Stimulated activated CD8-positive, alpha-beta memory T cell treated with anti-CD3 and anti-CD28 coated beads, Interleukin-12 subunit alpha, Interleukin-12 subunit beta, amount 100 ng/mL, for 24 hours (primary cell): ENCODE results near the gene UBAP1.
"Not testable (repeated sequence)": the region's sequence is repeated elsewhere in the genome, so short reads cannot be mapped to it uniquely, and the experiment has no call there.

Experiments used
- DNase-seq: peaks from one replicate; pipeline ENCODE4 v3.0.0-alpha.2; 2020; ENCODE audit errors: extremely low read depth

Gene UBAP1

DNA sequence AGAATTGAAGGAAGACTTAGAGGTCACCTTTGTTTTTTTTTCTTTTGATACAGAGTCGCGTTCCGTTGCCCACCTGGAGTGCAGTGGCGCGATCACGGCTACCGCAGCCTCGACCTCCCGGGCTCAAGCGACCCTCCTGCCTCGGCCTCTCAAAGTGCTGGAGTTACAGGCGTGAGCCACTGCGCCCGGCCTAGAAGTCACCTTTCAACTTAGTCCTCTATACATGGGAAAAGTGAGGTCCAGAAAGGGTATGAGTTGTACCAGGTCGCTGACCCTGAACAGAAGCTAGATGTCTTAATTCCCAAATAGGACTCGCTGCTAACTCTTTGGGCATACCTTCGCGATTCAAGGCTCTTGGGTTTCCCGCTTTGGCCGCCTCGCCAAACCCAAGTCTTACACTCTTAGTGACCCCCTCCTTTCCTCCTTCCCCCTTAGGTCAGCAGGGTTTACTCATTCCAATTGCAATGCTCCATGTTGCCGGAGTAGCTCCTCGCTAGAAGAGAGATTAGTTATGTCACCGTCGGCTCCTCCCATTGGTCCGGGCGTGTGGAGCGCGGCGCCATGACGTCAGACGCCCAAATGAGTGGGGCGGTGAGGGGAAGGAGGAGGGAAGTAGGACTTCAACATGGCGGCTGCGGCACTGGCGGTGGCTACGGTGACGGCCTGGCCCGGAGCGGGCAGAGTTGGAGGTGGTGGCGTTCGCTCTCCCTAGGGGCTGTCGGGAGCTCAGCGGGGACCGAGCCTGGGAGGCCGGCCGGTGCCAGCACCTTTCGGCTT is at the start of gene UBAP1:
UBAP1 (plus strand) TSS at position 608 of the 777 bp plus-strand sequence. CDS start 41,872 bp downstream, outside the sequence.
- DNase-seq: peak; percentile 83

DNA sequence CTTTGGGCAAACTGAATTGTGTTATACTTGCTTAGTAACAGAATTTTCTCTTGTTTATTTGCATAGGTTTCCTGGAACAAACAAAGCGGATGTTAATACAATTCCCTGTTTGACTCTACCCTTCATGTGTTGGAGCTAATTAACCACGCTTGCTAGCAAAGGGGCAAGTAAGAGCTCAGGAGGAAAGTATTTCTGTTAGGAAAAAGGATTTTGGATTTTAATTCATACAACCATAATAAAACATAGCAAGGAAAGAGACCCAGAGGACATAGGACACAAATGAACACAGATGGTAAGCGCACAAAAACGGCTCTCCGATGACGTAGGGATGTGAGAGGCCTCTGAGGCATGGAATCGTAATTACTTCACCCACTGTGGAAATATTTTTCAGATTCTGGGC is 47.3 kb upstream of the UBAP1 start:
- no peak for DNase-seq

DNA sequence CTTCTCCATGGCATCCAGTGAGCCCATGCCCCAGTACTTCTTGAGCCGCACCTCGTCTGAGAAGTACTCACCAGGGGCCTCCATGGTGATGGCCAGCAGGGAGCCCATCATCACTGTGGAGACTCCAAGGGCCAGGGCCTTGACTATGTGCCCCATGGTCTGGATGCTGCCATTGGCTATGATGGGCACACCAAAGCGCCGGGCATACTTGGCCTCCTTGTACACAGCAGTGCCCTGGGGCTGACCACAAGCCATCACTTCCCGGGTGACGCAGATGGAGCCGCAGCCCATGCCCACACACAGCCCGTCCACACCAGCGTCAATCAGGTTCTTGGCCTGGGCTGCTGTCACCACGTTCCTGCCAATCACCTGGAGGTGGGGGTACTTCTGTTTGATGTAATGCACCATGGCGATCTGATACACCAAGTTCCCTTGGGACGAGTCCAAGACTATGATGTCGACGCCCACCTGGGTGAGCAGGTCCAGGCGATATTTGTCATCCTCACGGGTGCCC is 45.4 kb upstream of the UBAP1 start:
- no peak for DNase-seq

DNA sequence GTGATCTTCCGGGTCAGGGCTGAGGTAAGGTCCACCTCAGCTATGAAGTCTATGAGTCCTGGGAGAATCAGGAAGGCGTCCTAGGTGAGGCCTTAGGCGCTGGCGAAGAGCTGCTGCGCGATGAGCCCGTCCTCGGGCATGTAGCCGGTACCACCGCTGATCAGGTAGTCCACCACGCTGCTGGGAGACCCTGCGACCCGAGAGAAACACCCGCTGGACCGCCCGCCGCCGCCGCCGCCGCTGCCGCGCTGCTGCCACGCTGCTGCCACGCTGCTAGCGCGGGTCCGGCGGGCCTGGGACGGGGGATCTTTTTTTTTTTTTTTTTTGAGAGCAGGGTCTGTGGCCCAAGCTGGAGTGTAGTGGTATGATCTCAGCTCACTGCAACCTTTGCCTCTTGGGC is 44.3 kb upstream of the UBAP1 start:
- no peak for DNase-seq

DNA sequence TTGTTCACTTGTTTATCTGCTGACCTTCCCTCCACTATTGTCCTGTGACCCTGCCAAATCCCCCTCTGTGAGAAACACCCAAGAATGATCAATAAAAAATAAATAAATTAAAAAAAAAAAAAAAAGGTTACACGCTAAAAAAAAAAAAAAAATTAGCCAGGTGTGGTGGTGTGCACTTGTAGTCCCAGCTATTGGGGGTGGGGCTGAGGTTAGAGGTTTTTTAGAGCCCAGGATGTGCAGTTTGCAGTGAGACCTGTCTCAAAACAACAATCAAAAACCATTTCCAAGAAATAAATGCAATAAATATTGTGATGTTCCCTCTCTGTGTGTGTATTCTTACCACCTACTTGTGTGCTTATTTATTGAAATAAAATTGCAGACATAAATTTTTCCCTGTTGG is 40.2 kb upstream of the UBAP1 start:
- DNase-seq: not testable (repeated sequence)

DNA sequence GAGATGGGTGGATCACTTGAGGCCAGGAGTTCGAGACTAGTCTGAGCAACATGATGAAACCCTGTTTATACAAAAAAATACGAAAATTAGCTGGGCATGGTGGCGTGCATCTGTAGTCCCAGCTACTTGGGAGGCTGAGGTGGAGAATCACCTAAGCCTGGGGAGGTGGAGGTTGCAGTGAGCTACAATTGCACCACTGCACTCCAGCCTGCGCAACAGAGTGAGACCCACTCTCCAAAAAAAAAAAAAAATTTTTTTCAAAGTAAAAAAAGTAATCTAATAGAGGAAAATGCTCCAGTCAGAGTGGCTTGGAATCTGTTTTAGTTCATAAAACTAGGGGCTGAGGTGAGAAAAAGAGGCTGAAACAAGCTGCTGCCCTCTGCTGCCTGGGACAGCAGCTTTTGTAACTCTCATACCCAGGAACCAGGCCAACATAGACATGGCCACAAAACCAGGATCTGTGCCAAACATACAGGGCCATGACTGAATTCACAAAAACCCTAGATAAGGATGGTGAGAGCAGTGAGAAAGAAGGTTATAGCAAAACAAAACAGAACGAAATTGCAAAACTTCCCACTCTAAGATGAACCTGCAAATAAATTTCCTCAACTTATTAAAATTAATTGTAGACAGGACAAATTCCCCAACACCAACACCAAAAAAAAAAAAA is 39.2 kb upstream of the UBAP1 start:
- DNase-seq: no peak

DNA sequence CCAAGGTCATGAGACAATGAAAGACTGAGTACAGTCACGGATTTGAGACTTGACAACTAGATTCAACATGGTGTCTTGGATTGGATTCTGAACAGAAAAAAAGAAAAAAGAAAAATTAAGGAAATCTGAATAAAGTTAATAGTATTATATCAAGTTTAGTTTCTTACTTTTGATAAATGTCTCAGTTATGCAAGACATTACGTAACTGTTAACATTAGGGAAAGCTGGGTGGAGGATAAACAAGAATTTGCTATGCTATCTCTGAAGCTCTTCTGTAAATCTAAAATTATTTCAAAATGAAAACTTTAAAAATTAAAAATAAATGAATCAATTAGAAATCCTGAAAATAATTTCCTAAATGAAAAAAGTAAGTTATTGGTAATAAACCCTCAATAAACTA is 38.0 kb upstream of the UBAP1 start:
- DNase-seq: no peak

DNA sequence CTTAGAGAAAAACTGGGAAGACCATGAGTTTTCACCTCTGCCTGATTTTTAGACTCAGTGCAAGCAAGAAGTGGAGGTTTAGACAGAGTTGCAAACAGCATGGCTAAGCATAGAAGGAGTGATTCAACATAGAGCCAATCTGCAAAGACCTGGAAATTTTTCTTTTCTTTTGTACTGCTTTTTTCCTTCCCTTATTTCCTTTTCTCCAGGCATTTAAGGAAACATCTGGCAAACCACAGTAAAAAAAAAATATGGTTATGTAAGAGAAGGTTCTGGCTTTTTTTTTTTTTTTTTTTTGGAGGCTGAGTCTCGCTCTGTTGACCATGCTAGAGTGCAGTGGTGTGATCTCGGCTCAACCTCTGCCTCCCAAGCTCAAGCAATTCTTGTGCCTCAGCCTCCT is 35.7 kb upstream of the UBAP1 start:
- no peak for DNase-seq

DNA sequence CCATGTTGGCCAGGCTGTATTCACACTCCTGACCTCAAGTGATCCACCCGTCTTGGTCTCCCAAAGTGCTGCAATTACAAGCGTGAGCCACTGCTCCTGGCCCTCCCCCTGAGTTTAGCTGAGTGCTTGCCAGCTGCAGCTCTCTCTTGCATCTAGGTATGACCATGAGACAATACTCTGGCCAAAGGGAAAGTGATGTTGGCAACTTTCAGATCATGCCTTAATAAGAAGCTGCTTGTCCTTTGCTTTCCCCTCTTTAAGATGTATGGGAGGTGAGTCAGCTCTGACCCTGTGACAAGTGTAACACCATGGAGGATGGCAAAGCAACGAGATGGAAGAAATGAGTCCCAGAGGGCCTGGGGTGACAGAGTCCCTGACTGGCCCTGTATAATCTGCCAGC is 33.7 kb upstream of the UBAP1 start:
- DNase-seq: no peak

DNA sequence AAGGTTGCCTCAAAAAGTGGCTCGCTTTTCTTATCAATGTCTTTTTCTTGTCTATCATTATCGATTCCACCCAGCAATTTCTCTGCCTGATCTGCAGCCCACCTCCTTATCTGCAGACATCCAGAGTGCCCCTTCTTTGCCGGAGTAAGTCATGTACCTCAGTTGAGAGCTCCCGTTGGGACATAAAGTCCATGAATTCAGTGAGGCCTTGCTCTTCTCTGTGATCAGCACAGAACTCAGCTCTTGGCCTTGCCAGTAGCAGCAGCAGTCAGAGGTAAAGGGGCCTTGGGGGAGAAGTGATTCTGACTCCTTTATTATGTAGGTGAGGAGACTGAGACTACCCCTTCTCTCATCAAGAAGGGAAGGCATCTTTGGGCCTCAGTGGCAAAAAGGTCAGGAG is 27.4 kb upstream of the UBAP1 start:
- DNase-seq: no peak

DNA sequence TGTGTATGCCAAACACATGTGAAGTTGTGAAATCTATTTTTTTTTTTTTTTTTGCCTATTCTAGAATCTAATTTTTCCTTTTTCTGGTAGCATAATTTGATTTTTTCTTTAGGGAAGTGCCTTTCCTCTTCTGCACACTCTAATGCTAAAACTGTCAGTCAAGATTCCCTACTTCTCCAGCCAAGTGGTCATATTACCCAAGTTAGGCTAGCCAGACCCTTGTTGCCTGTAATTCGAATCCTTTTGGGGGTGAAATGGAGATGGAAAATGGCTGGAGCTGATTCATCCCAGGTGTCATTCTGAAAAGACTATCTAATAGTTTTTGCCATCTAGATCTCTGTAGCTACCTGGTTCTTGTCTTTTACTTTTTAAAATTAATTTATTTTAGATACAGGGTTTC is 24.8 kb upstream of the UBAP1 start:
- no peak for DNase-seq

DNA sequence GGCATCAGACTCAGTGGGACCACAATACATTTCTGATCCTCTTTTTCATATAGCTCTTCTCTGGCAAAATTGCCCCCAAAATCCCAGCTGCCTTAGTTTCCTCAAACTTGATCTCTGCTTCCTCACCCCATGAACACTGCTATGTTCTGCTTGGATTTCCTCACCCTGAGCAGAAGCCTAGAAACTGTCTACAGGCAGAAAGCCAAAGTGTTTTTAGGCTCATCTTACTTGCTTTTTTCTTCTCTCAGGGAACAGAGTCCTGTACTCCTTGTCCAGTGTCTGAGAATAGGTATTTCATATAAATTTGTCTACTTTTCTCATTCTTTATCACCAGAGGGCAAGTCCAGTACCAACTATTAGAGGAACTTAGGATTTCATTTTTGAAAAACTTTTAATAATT is 21.5 kb upstream of the UBAP1 start:
- no peak for DNase-seq

DNA sequence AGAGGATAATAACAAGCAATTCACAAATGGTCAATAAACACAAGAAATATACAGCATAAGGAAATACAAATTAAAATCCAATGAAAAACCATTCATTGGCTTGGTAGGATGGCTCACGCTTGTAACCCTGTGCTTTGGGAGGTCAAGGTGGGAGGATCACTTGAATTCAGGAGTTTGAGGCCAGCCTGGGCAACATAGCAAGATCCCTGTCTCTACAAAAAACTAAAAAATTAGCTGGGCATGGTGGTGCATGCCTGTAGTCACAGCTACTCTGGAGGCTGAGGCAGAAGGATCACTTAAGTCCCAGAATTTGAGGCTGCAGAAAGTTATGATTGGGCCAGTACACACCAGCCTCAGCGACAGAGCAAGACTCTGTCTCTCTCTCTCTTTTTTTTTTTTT is 20.9 kb upstream of the UBAP1 start:
- DNase-seq: no peak

DNA sequence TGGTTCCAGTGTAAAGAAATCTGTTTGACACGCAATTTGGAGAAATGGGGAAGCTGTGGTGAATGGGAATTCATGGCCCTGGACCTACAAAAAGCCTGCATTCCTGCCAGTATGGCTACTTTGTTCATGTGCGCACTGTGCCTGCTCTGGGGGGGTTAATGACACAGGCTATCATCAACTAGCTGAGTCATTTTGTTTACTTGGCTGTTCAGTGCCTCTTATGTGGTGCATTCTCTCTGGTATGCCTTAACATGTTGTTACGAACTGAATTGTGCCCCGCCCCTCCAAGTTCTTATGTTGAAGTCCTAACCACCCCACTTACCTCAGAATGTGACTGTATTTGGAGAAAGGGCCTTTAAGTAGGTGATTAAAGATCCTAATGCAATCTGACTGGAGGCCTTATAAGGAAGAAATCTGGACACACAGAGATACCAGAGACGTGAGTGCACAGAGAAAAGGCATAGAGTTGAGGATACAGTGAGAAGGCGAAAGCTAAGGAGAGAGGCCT is 20.4 kb upstream of the UBAP1 start:
- DNase-seq: no peak

DNA sequence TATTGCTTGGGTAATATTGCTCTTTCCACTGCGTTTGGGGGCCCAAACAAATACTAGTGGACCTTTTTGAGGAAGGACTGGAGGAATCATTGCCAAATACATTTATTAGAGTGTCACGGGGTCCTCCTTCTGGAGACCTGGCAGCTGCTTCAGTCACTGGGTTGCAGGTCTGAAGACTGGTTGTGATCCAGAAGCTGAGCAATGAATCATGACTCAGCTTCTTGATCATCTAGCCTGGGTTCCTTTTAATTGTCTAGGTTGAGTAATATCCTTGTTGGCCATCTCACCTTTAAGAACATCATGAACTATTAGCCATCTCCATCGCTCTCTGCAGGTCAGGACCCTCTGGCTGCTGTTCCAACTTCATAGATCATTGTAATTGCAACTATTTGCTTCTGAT is 15.4 kb upstream of the UBAP1 start:
- no peak for DNase-seq

DNA sequence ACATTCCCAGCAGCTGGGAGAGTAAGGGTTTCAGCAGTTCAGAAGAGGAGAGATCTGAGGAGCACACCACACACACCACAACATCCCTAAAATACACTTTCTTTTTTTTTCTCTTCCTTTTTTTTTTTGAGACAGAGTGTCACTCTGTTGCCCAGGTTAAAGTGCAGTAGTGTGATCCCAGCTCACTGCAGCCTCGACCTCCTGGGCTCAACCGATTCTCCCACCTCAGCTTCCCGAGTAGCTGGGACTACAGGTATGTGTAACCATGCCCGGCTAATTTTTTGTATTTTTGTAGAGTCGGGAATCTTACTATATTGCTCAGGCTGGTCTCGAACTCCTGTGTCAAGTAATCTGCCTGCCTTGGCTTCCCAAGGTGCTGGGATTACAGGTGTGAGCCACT is 9.7 kb upstream of the UBAP1 start:
- DNase-seq: no peak

DNA sequence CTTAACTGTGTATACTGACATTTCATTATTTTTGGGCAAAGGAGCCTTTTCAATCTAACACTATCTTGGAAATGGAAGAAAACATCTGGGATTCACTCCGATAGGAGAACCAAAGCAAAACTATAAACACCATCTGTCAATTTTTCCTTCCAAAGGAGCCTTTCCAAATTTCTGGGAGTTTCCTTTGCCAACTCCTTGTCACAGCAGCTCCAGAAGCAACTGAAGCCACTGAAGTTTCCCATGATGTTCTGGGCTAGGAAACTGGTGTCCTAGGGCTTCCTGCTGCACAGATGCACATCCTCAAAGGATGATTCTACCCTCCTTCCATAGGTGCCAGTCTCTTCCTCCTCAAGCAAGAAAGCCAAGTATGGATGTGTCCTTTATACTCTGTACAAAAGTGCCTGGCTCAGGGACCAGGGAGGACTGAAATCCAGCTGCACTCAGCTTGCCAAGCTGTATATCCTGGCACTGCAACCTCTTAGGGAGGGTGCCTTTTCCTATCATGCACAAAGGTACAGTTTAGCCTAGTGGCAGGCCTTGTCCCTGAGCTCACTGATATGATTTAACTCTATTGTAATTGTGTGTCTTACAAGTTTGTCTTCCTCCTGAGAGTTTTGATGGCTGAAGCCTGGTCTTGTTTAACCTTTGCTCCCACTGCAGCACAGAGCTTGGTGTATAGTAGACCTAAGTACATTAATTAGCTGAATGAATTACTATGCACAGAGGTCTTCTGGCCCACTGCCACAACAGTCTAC is 8.4 kb upstream of the UBAP1 start:
- DNase-seq: no peak

DNA sequence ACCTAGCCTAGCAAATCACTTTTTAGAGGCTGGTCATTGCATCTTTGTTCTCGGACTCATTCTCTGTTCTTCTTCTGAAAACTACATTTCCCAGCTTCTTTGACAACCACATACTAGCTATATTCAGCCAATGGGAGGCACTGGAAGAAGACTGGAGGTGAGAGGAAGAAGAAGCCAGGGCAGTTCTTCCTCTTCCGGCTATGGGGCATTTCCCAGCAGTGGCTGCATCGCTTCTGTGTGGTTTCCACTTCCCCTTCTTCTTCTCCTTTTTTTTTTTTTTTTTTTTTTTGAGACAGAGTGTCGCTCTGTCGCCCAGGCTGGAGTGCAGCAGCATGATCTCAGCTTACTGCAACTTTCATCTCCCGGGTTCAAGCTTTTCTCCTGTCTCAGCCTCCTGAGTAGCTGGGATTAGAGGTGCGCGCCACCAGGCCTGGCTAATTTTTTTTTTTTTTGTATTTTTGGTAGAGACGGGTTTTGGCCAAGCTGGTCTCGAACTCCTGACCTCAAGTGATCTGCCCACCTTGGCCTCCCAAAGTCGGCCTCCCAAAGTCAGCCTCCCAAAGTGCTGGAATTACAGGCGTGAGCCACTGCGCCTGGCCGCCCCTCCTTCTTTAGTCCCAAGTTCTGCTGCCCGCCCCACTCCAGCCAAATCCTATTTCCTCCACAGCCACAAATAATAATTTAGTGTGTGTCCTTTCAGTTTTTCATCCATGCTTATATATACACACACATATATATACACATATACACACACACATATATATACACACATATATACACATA is 6.9 kb upstream of the UBAP1 start:
- no peak for DNase-seq

DNA sequence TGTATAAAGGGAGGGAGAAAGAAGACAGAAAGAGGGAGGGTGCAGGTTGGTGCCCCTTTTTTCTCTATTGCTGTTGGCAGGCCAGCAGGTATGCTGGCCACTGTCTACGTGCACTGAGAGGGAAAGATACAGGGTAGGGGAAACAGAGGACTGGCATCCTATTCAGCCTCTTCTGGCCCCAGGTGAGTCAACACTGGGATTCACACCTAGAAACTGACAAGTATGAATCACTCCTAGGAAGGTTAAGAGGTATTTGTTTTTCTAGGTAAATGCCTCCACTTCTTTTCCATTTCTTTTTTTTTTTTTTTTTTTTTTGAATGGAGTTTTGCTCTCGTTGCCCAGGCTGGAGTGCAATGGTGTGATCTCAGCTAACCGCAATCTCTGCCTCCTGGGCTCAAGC is 2.8 kb upstream of the UBAP1 start:
- DNase-seq: no peak

DNA sequence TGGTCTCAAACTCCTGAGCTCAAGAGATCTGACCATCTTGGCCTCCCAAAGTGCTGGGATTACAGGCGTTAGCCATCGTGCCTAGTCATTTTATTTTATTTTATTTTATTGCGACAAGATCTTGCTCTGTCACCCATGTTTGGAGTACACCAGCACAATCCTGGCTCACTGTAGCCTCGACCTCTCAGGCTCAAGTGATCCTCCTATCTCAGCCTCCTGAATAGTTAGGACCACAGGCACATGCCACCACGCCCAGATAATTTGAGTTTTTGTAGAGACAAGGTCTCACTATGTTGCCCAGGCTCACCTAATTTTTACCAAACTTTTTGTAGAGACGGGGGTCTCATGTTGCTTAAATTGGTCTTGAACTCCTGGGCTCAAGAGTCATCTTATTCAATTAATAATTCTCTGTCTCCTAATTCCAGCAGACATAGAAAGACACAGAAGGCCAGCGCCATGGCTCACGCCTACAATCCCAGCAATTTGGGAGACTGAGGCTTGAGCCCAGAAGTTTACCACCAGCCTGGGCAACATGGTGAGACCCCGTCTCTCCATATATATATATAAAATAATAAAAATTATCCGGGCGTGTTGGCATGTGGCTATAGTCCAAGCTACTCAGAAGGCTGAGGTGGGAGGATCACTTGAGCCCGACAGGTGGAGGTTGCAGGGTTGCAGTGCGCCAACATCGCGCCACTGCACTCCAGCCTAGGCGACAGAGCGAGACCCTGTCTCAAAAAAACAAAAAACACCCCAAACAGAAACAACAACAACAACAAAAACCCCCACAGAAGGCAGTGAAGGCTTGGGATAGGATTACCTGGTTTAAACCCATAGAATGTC is 1.0 kb upstream of the UBAP1 start:
- no peak for DNase-seq
